ENCODE data around the gene PMF1. TPM values are rescaled to one million over a fixed set of nuclear protein-coding genes. Genes with fewer than 3 reads are reported as not detected.

Gene PMF1
- total and polyA plus RNA-seq, 4 donors: 24.7 to 63.5 (median 36.9) TPM

DNA sequence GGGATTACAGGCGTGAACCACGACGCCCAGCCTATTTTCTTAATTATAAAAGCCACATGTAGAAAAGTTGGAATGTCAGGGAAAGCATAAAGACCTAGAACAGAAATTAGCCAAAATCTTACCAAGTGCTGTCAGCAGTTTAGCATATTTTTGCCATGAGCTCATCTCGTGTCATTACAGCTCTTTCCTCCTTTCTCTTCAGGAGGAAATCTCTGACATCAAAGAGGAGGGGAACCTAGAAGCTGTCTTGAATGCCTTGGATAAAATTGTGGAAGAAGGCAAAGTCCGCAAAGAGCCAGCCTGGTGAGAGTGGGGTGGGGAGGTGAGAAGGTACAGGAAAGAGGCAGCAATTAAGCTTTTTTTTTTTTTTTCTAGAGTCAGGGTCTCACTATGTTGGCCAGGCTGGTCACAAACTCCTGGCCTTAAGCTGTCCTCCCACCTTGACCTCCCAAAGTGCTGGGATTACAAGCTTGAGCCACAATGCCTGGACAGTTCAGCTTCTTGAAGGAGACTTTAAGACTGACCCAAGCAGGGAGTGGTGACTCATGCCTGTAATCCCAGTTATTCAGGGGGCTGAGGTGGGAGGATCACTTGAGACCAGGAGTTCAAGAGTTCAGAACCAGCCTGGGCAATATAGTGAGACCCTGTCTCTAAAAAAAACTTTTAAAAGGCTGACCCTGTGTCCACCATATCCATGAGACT, 20.8 kb downstream of the PMF1 start (continued):
- TF ChIP-seq GABPA (IDR thresholded peaks at IDR 0.05 in 1 of 2, conservative IDR thresholded peaks at IDR 0.05 in 1 of 2) (no peak), EGR1 (IDR thresholded peaks at IDR 0.05; ENCODE audit: low read depth in 2 of 2) (no peak), RXRA (IDR thresholded peaks at IDR 0.05) (no peak), JUND (IDR thresholded peaks at IDR 0.05) (no peak)
- TF ChIP-seq, protein P1, sequence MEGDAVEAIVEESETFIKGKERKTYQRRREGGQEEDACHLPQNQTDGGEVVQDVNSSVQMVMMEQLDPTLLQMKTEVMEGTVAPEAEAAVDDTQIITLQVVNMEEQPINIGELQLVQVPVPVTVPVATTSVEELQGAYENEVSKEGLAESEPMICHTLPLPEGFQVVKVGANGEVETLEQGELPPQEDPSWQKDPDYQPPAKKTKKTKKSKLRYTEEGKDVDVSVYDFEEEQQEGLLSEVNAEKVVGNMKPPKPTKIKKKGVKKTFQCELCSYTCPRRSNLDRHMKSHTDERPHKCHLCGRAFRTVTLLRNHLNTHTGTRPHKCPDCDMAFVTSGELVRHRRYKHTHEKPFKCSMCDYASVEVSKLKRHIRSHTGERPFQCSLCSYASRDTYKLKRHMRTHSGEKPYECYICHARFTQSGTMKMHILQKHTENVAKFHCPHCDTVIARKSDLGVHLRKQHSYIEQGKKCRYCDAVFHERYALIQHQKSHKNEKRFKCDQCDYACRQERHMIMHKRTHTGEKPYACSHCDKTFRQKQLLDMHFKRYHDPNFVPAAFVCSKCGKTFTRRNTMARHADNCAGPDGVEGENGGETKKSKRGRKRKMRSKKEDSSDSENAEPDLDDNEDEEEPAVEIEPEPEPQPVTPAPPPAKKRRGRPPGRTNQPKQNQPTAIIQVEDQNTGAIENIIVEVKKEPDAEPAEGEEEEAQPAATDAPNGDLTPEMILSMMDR (IDR thresholded peaks at IDR 0.05; ENCODE audit: low read depth, low read length, missing input control): no peak
- TF ChIP-seq, protein P2, sequence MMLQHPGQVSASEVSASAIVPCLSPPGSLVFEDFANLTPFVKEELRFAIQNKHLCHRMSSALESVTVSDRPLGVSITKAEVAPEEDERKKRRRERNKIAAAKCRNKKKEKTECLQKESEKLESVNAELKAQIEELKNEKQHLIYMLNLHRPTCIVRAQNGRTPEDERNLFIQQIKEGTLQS (IDR thresholded peaks at IDR 0.05): no peak

- no peak overlapping the region for H3K9ac ChIP-seq (ENCODE audit: low read depth in 1 of 2, low read length in 2 of 2)
Measured at GRCh38 chr1:156236164-156236563, 23.4 kb downstream of the PMF1 start.

GRCh38 chr1:156238248-156238647, 25.4 kb downstream of the PMF1 start:
- H3K4me3 ChIP-seq (ENCODE audit: low read depth in 1 of 3, low read length in 3 of 3): no peak overlapping the region
- H3K36me3 ChIP-seq (ENCODE audit: control insufficient read depth in 4 of 4, insufficient read depth in 3 of 4, low read depth in 1 of 4, low read length in 3 of 4): peaks cover 10 to 57% (median 30%) of the 10 kb centered on the region in 4 donors
- no peak overlapping the region for H3K9ac ChIP-seq (ENCODE audit: low read depth in 1 of 2, low read length in 2 of 2)
- no peaks in the 10 kb centered on the region for H3K4me1 ChIP-seq (ENCODE audit: control insufficient read depth in 4 of 4, insufficient read depth in 4 of 4, low read length in 3 of 4)
- no peak for TF ChIP-seq GABPA (IDR thresholded peaks at IDR 0.05 in 1 of 2, conservative IDR thresholded peaks at IDR 0.05 in 1 of 2)
- TF ChIP-seq JUND (IDR thresholded peaks at IDR 0.05): no peak
- TF ChIP-seq RAD21 (IDR thresholded peaks at IDR 0.05): no peak
- TF ChIP-seq, protein P2 (IDR thresholded peaks at IDR 0.05): no peak
- no peak for TF ChIP-seq FOXA2 (IDR thresholded peaks at IDR 0.05)
- TF ChIP-seq HNF4A (conservative IDR thresholded peaks at IDR 0.05): no peak
- no peak for TF ChIP-seq NR2F2 (IDR thresholded peaks at IDR 0.05)
- TF ChIP-seq FOXA1 (IDR thresholded peaks at IDR 0.05): no peak
- no peak for TF ChIP-seq TAF1 (conservative IDR thresholded peaks at IDR 0.05)
- TF ChIP-seq HNF4G (IDR thresholded peaks at IDR 0.05): no peak
- no peak for TF ChIP-seq SP1 (IDR thresholded peaks at IDR 0.05)
- TF ChIP-seq, protein P1 (IDR thresholded peaks at IDR 0.05; ENCODE audit: low read depth, low read length, missing input control): no peak
- WGBS: 96% methylated on average over 5 of the region's 5 CpGs
- no peaks in the 10 kb centered on the region for H3K27me3 ChIP-seq (ENCODE audit: control insufficient read depth in 4 of 4, insufficient read depth in 4 of 4, low read length in 3 of 4)
- H3K9me3 ChIP-seq (ENCODE audit: control insufficient read depth in 4 of 4, low read length in 3 of 4): no peaks in the 10 kb centered on the region
- H3K27ac ChIP-seq (ENCODE audit: low read depth in 1 of 2, low read length in 2 of 2): no peak overlapping the region
- DNase-seq (ENCODE audit: low spot score): no peak

More at GRCh38 chr1:156236164-156236563, 23.4 kb downstream of the PMF1 start:
- Histone ChIP-seq H3K4me1 (ENCODE audit: control insufficient read depth in 4 of 4, insufficient read depth in 4 of 4, low read length in 3 of 4) (no peaks in the 10 kb centered on the region), H3K36me3 (ENCODE audit: control insufficient read depth in 4 of 4, insufficient read depth in 3 of 4, low read depth in 1 of 4, low read length in 3 of 4) (peaks cover 10 to 53% (median 31%) of the 10 kb centered on the region in 4 donors), H3K9me3 (ENCODE audit: control insufficient read depth in 4 of 4, low read length in 3 of 4) (no peaks in the 10 kb centered on the region), H3K4me3 (ENCODE audit: low read depth in 1 of 3, low read length in 3 of 3) (no peak overlapping the region), H3K27ac (ENCODE audit: low read depth in 1 of 2, low read length in 2 of 2) (no peak overlapping the region), H3K27me3 (ENCODE audit: control insufficient read depth in 4 of 4, insufficient read depth in 4 of 4, low read length in 3 of 4) (no peaks in the 10 kb centered on the region)
- 97% methylated on average over 12 of the region's 12 CpGs for WGBS
- TF ChIP-seq, protein P2 (IDR thresholded peaks at IDR 0.05): no peak
- no peak for DNase-seq (ENCODE audit: low spot score)

Data from liver (tissue), 9 donors.